ENCODE results near the gene ACHE. TPM values are rescaled to one million over a fixed set of nuclear protein-coding genes. Genes with fewer than 3 reads are reported as not detected.
A peak's percentile ranks its signal among the peaks of the same experiment; 100 is the strongest.

The ACHE gene
- total and polyA plus RNA-seq, 4 donors = 14.7 to 108 (median 84.1) TPM

DNA sequence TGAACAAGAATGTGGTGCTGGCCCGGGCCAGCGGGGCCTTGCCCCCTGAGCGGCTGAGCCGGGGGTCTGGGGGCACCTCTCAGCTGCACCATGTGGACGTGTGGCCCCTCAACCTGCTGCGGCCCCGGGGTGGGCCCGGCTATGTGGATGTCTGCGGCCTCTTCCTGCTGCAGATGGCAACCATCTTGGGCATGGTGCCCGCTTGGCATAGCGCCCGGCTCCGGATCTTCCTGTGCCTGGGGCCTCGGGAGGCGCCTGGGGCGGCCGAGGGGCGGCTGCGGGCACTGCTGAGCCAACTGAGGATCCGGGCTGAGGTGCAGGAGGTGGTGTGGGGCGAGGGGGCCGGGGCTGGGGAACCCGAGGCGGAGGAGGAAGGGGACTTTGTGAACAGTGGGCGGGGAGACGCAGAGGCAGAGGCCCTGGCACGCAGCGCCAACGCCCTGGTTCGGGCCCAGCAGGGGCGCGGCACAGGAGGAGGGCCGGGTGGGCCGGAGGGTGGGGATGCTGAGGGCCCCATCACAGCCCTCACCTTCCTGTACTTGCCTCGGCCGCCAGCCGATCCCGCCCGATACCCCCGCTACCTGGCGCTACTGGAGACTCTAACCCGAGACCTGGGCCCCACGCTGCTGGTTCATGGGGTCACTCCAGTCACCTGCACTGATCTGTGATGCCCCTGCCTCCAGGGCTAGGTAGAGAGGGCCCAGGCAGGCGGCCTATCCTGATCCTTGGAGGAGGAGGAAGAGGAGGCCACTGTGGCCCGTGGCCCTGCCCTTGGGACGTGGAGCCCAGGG lies 29.6 kb downstream of the ACHE start:
- no peaks in the 10 kb centered on the region for H3K9me3 ChIP-seq (ENCODE audit: control insufficient read depth, insufficient read depth, low read length)
- peaks cover 49% of the 10 kb centered on the region for H3K36me3 ChIP-seq (ENCODE audit: control insufficient read depth, insufficient read depth, low read length)
- peak overlapping the region; percentile 84 for H3K4me3 ChIP-seq (ENCODE audit: low read depth, low read length)
- WGBS (ENCODE audit: insufficient coverage) = 53% methylated on average over 39 of the region's 46 CpGs
- no peaks in the 10 kb centered on the region for H3K27me3 ChIP-seq (ENCODE audit: control insufficient read depth, insufficient read depth, low read length)
- peaks cover 51% of the 10 kb centered on the region for H3K4me1 ChIP-seq (ENCODE audit: control insufficient read depth, insufficient read depth, low read length)
- peak overlapping the region; percentile 90 for H3K27ac ChIP-seq (ENCODE audit: low read depth, low read length)
- peak in 4 of 6 donors; percentile 70 to 94 (median 76) for DNase-seq (ENCODE audit: low read depth in 4 of 6, low spot score in 6 of 6)

- peaks cover 51% of the 10 kb centered on the region for H3K4me1 ChIP-seq (ENCODE audit: control insufficient read depth, insufficient read depth, low read length)
- peak in 1 of 6 donors; percentile 35 for DNase-seq (ENCODE audit: low read depth in 4 of 6, low spot score in 6 of 6)
- no peaks in the 10 kb centered on the region for H3K9me3 ChIP-seq (ENCODE audit: control insufficient read depth, insufficient read depth, low read length)
- H3K27me3 ChIP-seq (ENCODE audit: control insufficient read depth, insufficient read depth, low read length) = no peaks in the 10 kb centered on the region
- peak overlapping the region; percentile 53 for H3K27ac ChIP-seq (ENCODE audit: low read depth, low read length)
- WGBS (ENCODE audit: insufficient coverage) = 73% methylated on average over 17 of the region's 17 CpGs
- no peak overlapping the region for H3K4me3 ChIP-seq (ENCODE audit: low read depth, low read length)
- peaks cover 50% of the 10 kb centered on the region for H3K36me3 ChIP-seq (ENCODE audit: control insufficient read depth, insufficient read depth, low read length)
These were observed 30.2 kb downstream of the ACHE start for GRCh38 chr7:100865372-100865911.

DNA sequence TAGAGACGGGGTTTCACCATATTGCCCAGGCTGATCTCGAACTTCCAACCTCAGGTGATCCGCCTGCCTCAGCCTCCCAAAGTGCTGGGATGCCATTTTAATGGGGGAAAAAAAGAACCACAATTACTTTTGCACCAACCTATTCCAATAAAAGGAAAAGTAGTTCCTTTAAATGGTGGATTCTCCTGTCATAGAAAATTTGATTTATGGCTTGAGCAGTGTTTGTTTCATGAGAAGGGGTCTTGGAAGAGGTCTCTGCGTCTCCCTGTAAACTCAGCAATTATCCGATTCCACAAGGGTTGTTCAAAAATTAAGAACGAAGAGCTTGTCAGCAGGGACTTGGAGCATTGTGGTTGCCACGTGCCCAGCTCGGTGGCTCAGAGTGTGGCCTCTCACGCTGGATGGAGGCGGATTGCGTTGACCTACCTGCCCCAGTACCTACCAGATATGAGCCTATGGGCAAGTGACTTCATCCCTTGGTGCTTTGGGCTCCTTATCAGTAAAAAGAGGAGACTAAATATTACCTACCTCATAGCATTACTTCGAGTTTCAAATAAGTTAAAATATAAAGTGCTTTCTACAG lies 31.3 kb downstream of the ACHE start:
- no peak for DNase-seq (ENCODE audit: low read depth in 4 of 6, low spot score in 6 of 6)
- H3K9me3 ChIP-seq (ENCODE audit: control insufficient read depth, insufficient read depth, low read length) = no peaks in the 10 kb centered on the region
- no peak overlapping the region for H3K27ac ChIP-seq (ENCODE audit: low read depth, low read length)
- H3K36me3 ChIP-seq (ENCODE audit: control insufficient read depth, insufficient read depth, low read length) = peaks cover 55% of the 10 kb centered on the region
- H3K4me1 ChIP-seq (ENCODE audit: control insufficient read depth, insufficient read depth, low read length) = peaks cover 51% of the 10 kb centered on the region
- H3K4me3 ChIP-seq (ENCODE audit: low read depth, low read length) = no peak overlapping the region
- WGBS (ENCODE audit: insufficient coverage) = 85% methylated on average over 5 of the region's 12 CpGs
- H3K27me3 ChIP-seq (ENCODE audit: control insufficient read depth, insufficient read depth, low read length) = no peaks in the 10 kb centered on the region

- 45% methylated on average over 8 of the region's 10 CpGs for WGBS (ENCODE audit: insufficient coverage)
- no peaks in the 10 kb centered on the region for H3K27me3 ChIP-seq (ENCODE audit: control insufficient read depth, insufficient read depth, low read length)
- H3K4me1 ChIP-seq (ENCODE audit: control insufficient read depth, insufficient read depth, low read length) = peaks cover 45% of the 10 kb centered on the region
- DNase-seq (ENCODE audit: low read depth in 4 of 6, low spot score in 6 of 6) = peak in 2 of 6 donors; percentile 52 to 69
- no peak overlapping the region for H3K27ac ChIP-seq (ENCODE audit: low read depth, low read length)
- no peak overlapping the region for H3K4me3 ChIP-seq (ENCODE audit: low read depth, low read length)
- H3K9me3 ChIP-seq (ENCODE audit: control insufficient read depth, insufficient read depth, low read length) = no peaks in the 10 kb centered on the region
- H3K36me3 ChIP-seq (ENCODE audit: control insufficient read depth, insufficient read depth, low read length) = peaks cover 57% of the 10 kb centered on the region
These were observed 32.2 kb downstream of the ACHE start for GRCh38 chr7:100863406-100863950.

- no peak overlapping the region for H3K4me3 ChIP-seq (ENCODE audit: low read depth, low read length)
- peaks cover 26% of the 10 kb centered on the region for H3K4me1 ChIP-seq (ENCODE audit: control insufficient read depth, insufficient read depth, low read length)
- no peak for DNase-seq (ENCODE audit: low read depth in 4 of 6, low spot score in 6 of 6)
- peaks cover 65% of the 10 kb centered on the region for H3K36me3 ChIP-seq (ENCODE audit: control insufficient read depth, insufficient read depth, low read length)
- no peaks in the 10 kb centered on the region for H3K27me3 ChIP-seq (ENCODE audit: control insufficient read depth, insufficient read depth, low read length)
- no peaks in the 10 kb centered on the region for H3K9me3 ChIP-seq (ENCODE audit: control insufficient read depth, insufficient read depth, low read length)
- 86% methylated on average over 7 of the region's 14 CpGs for WGBS (ENCODE audit: insufficient coverage)
- H3K27ac ChIP-seq (ENCODE audit: low read depth, low read length) = no peak overlapping the region
These were observed 34.1 kb downstream of the ACHE start for GRCh38 chr7:100861616-100861985.

DNA sequence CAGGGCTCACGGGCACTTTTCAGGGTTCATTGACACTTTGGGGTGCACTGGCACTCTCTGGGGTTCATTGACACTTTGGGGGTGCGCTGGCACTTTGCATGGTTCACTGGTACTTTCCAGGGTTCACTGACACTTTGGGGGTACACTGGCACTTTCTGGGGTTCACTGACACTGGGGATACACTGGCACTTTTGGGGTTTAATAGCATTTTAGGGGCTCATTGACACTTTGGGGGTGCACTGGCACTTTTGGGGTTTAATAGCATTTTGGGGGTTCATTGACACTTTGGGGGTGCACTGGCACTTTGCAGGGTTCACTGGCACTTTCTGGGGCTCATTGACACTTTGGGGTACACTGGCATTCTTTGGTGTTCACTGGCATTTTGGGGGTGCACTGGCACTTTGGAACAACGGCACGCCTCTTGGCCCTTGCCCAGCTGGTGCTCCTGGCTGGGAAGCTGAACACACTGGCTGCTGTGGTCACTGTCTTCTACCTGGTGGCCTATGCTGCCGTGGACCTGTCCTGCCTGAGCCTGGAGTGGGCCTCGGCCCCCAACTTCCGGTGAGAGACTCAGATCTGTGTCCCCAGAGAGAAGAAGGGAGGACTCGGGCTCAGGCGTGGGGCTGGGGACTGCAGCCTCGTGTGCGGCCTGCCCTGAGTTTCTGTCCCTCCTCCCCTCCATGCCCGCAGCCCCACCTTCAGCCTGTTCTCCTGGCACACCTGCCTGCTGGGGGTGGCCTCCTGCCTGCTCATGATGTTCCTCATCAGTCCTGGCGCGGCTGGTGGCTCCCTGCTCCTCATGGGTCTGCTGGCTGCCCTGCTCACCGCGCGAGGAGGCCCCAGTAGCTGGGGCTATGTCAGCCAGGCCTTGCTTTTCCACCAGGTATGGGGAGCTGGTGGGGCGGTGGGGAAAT lies 34.7 kb downstream of the ACHE start:
- Histone ChIP-seq H3K27me3 (ENCODE audit: control insufficient read depth, insufficient read depth, low read length) (no peaks in the 10 kb centered on the region), H3K4me1 (ENCODE audit: control insufficient read depth, insufficient read depth, low read length) (peaks cover 20% of the 10 kb centered on the region), H3K4me3 (ENCODE audit: low read depth, low read length) (no peak overlapping the region), H3K27ac (ENCODE audit: low read depth, low read length) (no peak overlapping the region), H3K36me3 (ENCODE audit: control insufficient read depth, insufficient read depth, low read length) (peaks cover 62% of the 10 kb centered on the region), H3K9me3 (ENCODE audit: control insufficient read depth, insufficient read depth, low read length) (no peaks in the 10 kb centered on the region)
- DNase-seq (ENCODE audit: low read depth in 4 of 6, low spot score in 6 of 6) = no peak
- WGBS (ENCODE audit: insufficient coverage) = 94% methylated on average over 13 of the region's 18 CpGs

DNA sequence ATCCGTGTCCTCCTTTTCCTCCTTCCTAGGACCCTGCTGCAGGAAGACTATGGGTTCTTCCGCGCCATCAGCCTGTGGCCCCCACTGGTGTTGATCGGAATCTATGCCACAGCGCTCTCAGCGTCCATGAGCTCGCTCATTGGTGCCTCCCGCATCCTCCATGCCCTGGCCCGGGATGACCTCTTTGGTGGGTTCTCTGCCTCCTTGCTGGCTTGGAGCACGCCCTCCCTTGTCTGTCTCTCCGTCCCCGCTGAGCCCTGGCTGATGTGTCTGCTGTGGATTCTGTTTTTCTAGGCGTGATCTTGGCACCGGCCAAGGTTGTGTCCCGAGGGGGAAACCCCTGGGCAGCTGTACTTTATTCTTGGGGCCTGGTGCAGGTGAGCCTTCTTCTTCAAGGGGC lies 35.8 kb downstream of the ACHE start:
- H3K4me1 ChIP-seq (ENCODE audit: control insufficient read depth, insufficient read depth, low read length) = peaks cover 14% of the 10 kb centered on the region

DNA sequence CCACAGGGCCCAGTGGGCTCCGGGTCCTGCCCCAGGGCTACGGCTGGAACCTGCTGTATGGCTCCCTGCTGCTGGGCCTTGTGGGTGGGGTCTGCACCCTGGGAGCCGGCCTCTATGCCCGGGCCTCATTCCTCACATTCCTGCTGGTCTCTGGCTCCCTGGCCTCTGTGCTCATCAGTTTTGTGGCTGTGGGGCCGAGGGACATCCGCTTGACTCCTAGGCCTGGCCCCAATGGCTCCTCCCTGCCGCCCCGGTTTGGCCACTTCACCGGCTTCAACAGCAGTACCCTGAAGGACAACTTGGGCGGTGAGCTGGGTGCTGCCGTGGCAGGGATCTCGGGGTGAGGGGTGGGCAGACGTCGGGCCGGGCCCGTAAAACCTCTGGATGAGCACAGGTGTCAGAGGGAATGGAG lies 38.8 kb downstream of the ACHE start:
- Histone ChIP-seq H3K27me3 (ENCODE audit: control insufficient read depth, insufficient read depth, low read length) (no peaks in the 10 kb centered on the region), H3K27ac (ENCODE audit: low read depth, low read length) (no peak overlapping the region), H3K4me3 (ENCODE audit: low read depth, low read length) (no peak overlapping the region), H3K9me3 (ENCODE audit: control insufficient read depth, insufficient read depth, low read length) (no peaks in the 10 kb centered on the region), H3K4me1 (ENCODE audit: control insufficient read depth, insufficient read depth, low read length) (peaks cover 17% of the 10 kb centered on the region), H3K36me3 (ENCODE audit: control insufficient read depth, insufficient read depth, low read length) (peaks cover 64% of the 10 kb centered on the region)
- DNase-seq (ENCODE audit: low read depth in 4 of 6, low spot score in 6 of 6) = no peak
- 91% methylated on average over 16 of the region's 16 CpGs for WGBS (ENCODE audit: insufficient coverage)

More for the DNA sequence above, 35.8 kb downstream of the ACHE start:
- Histone ChIP-seq H3K27ac (ENCODE audit: low read depth, low read length) (no peak overlapping the region), H3K9me3 (ENCODE audit: control insufficient read depth, insufficient read depth, low read length) (no peaks in the 10 kb centered on the region), H3K27me3 (ENCODE audit: control insufficient read depth, insufficient read depth, low read length) (no peaks in the 10 kb centered on the region), H3K36me3 (ENCODE audit: control insufficient read depth, insufficient read depth, low read length) (peaks cover 66% of the 10 kb centered on the region), H3K4me3 (ENCODE audit: low read depth, low read length) (no peak overlapping the region)
- WGBS (ENCODE audit: insufficient coverage) = 89% methylated on average over 15 of the region's 15 CpGs
- DNase-seq (ENCODE audit: low read depth in 4 of 6, low spot score in 6 of 6) = no peak

DNA sequence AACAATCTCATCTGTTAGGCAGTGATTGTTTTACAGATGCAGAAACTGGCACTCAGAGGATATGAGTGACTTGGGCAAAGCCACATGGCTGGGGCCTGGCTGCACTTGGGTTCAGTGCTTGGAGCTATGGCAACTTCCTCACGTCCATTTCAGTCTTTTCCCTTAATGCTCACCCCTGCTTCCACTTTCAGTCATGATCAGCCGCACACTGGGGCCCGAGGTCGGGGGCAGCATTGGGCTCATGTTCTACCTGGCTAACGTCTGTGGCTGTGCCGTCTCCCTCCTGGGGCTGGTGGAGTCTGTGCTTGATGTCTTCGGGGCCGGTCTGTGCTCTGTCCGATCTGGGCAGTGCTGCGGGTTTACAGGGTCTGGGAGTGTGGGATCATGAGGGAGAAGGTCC lies 40.2 kb downstream of the ACHE start:
- no peak overlapping the region for H3K4me3 ChIP-seq (ENCODE audit: low read depth, low read length)
- no peak overlapping the region for H3K27ac ChIP-seq (ENCODE audit: low read depth, low read length)
- H3K27me3 ChIP-seq (ENCODE audit: control insufficient read depth, insufficient read depth, low read length) = no peaks in the 10 kb centered on the region
- WGBS (ENCODE audit: insufficient coverage) = 84% methylated on average over 10 of the region's 10 CpGs
- no peaks in the 10 kb centered on the region for H3K9me3 ChIP-seq (ENCODE audit: control insufficient read depth, insufficient read depth, low read length)
- H3K4me1 ChIP-seq (ENCODE audit: control insufficient read depth, insufficient read depth, low read length) = peaks cover 17% of the 10 kb centered on the region
- no peak for DNase-seq (ENCODE audit: low read depth in 4 of 6, low spot score in 6 of 6)
- peaks cover 50% of the 10 kb centered on the region for H3K36me3 ChIP-seq (ENCODE audit: control insufficient read depth, insufficient read depth, low read length)
